Activated naive CD4-positive, alpha-beta T cell treated with anti-CD3 and anti-CD28 coated beads for 36 hours (primary cell): ENCODE results near the gene FBL. TPM values are rescaled to one million over a fixed set of nuclear protein-coding genes. Genes with fewer than 3 reads are reported as not detected.

Experiments
- CTCF ChIA-PET: fragments of 350-600 bp; sonication (Branson Sonifier 250); formaldehyde crosslinking; loops from one replicate; lab custom pipeline; 2021; ENCODE audit warnings: antibody characterized with exemption; lab: Charles Lee
- DNase-seq: peaks from one replicate; pipeline ENCODE4 v3.0.0-alpha.2; 2020
- H3K27ac Mint-ChIP-seq: one replicate; pipeline ENCODE4 v1.8.0; 2021; ENCODE audit warnings: mild to moderate bottlenecking, mixed read lengths
- H3K27me3 Mint-ChIP-seq: one replicate; pipeline ENCODE4 v1.8.0; 2021; ENCODE audit warnings: low read depth, mixed read lengths
- H3K36me3 Mint-ChIP-seq: one replicate; pipeline ENCODE4 v1.8.0; 2021; ENCODE audit warnings: low read depth, mixed read lengths
- H3K4me1 Mint-ChIP-seq: one replicate; pipeline ENCODE4 v1.8.0; 2021; ENCODE audit warnings: low read depth, mixed read lengths
- H3K4me3 Mint-ChIP-seq: one replicate; pipeline ENCODE4 v1.8.0; 2021; ENCODE audit warnings: mild to moderate bottlenecking, moderate library complexity, mixed read lengths
- H3K9me3 Mint-ChIP-seq: one replicate; pipeline ENCODE4 v1.8.0; 2021; ENCODE audit warnings: mixed read lengths
- intact Hi-C: fragments of 100-400 bp; cut with micrococcal nuclease; formaldehyde crosslinking; loops from one replicate; pipeline ENCODE4 v1.15.1; 2023
- total RNA-seq, 2 experiments: library from RNA; stranded (reverse); gene quantifications; one replicate each; pipeline ENCODE4 v1.2.3, GENCODE V29; 2021

FBL gene
- total RNA-seq, 2 experiments from 2014 or later: 742 to 785 TPM

GRCh38 chr19:39848392-39848791 lies 2.2 kb upstream of the FBL start:
- no peaks in the 10 kb centered on the region for H3K9me3 Mint-ChIP-seq
- CTCF ChIA-PET: no interaction called here
- H3K36me3 Mint-ChIP-seq: peaks cover 14% of the 10 kb centered on the region
- H3K4me3 Mint-ChIP-seq: no peak overlapping the region
- peaks cover 20% of the 10 kb centered on the region for H3K4me1 Mint-ChIP-seq
- intact Hi-C loops: loop anchor here (10.0 kb wide), 2 partner anchors 304 to 404 kb away; partner anchors contain the start of genes EID2 and SUPT5H
- no peak for DNase-seq
- H3K27me3 Mint-ChIP-seq: no peaks in the 10 kb centered on the region
- H3K27ac Mint-ChIP-seq: no peak overlapping the region

- H3K9me3 Mint-ChIP-seq: no peaks in the 10 kb centered on the region
- peaks cover 20% of the 10 kb centered on the region for H3K36me3 Mint-ChIP-seq
- H3K27ac Mint-ChIP-seq: no peak overlapping the region
- CTCF ChIA-PET: interaction anchor here (1.0 to 5.9 kb wide), 4 partner anchors 18 to 123 kb away, joined by 3 to 31 read pairs (median 6); partner anchors contain the start of gene PSMC4
- H3K27me3 Mint-ChIP-seq: no peaks in the 10 kb centered on the region
- H3K4me3 Mint-ChIP-seq: no peak overlapping the region
- intact Hi-C loops: loop anchor here (10.0 kb wide), 2 partner anchors 303 to 403 kb away; partner anchors contain the start of genes EID2 and SUPT5H
- H3K4me1 Mint-ChIP-seq: peaks cover 28% of the 10 kb centered on the region
- no peak for DNase-seq
These were observed 1.3 kb upstream of the FBL start for GRCh38 chr19:39847525-39847924.

GRCh38 chr19:39846678-39847486 lies 703 bp upstream of the FBL start:
- Mint-ChIP-seq H3K9me3 (no peaks in the 10 kb centered on the region), H3K36me3 (peaks cover 23% of the 10 kb centered on the region), H3K4me3 (peak overlapping the region; percentile 91), H3K4me1 (peaks cover 32% of the 10 kb centered on the region), H3K27me3 (no peaks in the 10 kb centered on the region), H3K27ac (peak overlapping the region; percentile 88)
- intact Hi-C loops: loop anchor here (1.0 to 10.0 kb wide), 4 partner anchors 11 to 402 kb away; partner anchors contain the start of genes DYRK1B, EID2 and SUPT5H
- DNase-seq: no peak
- CTCF ChIA-PET: interaction anchor here (1.0 to 5.9 kb wide), 6 partner anchors 13 to 295 kb away, joined by 3 to 31 read pairs (median 11); partner anchors contain the start of genes DYRK1B and PSMC4

GRCh38 chr19:39845584-39845932 lies 621 bp downstream of the FBL start:
- Mint-ChIP-seq H3K36me3 (peaks cover 26% of the 10 kb centered on the region), H3K27ac (peak overlapping the region; percentile 88), H3K4me3 (peak overlapping the region; percentile 91), H3K27me3 (no peaks in the 10 kb centered on the region), H3K4me1 (peaks cover 40% of the 10 kb centered on the region), H3K9me3 (no peaks in the 10 kb centered on the region)
- DNase-seq: no peak
- CTCF ChIA-PET: interaction anchor here (0.6 to 5.9 kb wide), 13 partner anchors 12 to 1690 kb away, joined by 3 to 31 read pairs (median 4); partner anchors contain the start of genes DYRK1B and PSMC4
- intact Hi-C loops: loop anchor here (10.0 kb wide), 2 partner anchors 301 to 401 kb away; partner anchors contain the start of genes EID2 and SUPT5H

GRCh38 chr19:39845172-39845571 lies 1.0 kb downstream of the FBL start:
- peaks cover 40% of the 10 kb centered on the region for H3K4me1 Mint-ChIP-seq

GRCh38 chr19:39843919-39844793 lies 2.0 kb downstream of the FBL start:
- intact Hi-C loops: loop anchor here (1.0 to 10.0 kb wide), 4 partner anchors 51 to 399 kb away; partner anchors contain the start of genes EID2 and SUPT5H
- Mint-ChIP-seq H3K27ac (peak overlapping the region; percentile 88), H3K4me1 (peaks cover 44% of the 10 kb centered on the region), H3K27me3 (no peaks in the 10 kb centered on the region), H3K36me3 (peaks cover 35% of the 10 kb centered on the region), H3K9me3 (no peaks in the 10 kb centered on the region), H3K4me3 (peak overlapping the region; percentile 91)
- DNase-seq: peak; percentile 35
- CTCF ChIA-PET: interaction anchor here (0.6 to 5.9 kb wide), 14 partner anchors 11 to 293 kb away, joined by 3 to 31 read pairs (median 4); partner anchors contain the start of genes DYRK1B and PSMC4

More at GRCh38 chr19:39845172-39845571, 1.0 kb downstream of the FBL start:
- Mint-ChIP-seq H3K27ac (peak overlapping the region; percentile 88), H3K36me3 (peaks cover 28% of the 10 kb centered on the region), H3K9me3 (no peaks in the 10 kb centered on the region), H3K27me3 (no peaks in the 10 kb centered on the region), H3K4me3 (peak overlapping the region; percentile 91)
- DNase-seq: peak; percentile 18
- intact Hi-C loops: loop anchor here (10.0 kb wide), 2 partner anchors 300 to 400 kb away; partner anchors contain the start of genes EID2 and SUPT5H
- CTCF ChIA-PET: interaction anchor here (0.6 to 5.9 kb wide), 13 partner anchors 12 to 1689 kb away, joined by 3 to 31 read pairs (median 4); partner anchors contain the start of genes DYRK1B and PSMC4

- Mint-ChIP-seq H3K4me3 (no peak overlapping the region), H3K36me3 (peaks cover 44% of the 10 kb centered on the region), H3K9me3 (no peaks in the 10 kb centered on the region), H3K27me3 (no peaks in the 10 kb centered on the region), H3K27ac (peak overlapping the region; percentile 48), H3K4me1 (peaks cover 44% of the 10 kb centered on the region)
- DNase-seq: no peak
- CTCF ChIA-PET: interaction anchor here (0.6 to 5.9 kb wide), 9 partner anchors 9 to 169 kb away, joined by 3 to 31 read pairs (median 7); partner anchors contain the start of genes DYRK1B and PSMC4
- intact Hi-C loops: loop anchor here (10.0 kb wide), 2 partner anchors 298 to 398 kb away; partner anchors contain the start of genes EID2 and SUPT5H
These were observed 3.3 kb downstream of the FBL start for GRCh38 chr19:39842693-39843435.

GRCh38 chr19:39841041-39841440 lies 5.1 kb downstream of the FBL start:
- H3K27me3 Mint-ChIP-seq: no peaks in the 10 kb centered on the region
- H3K27ac Mint-ChIP-seq: no peak overlapping the region

GRCh38 chr19:39840492-39840891 lies 5.7 kb downstream of the FBL start:
- Mint-ChIP-seq H3K36me3 (peaks cover 52% of the 10 kb centered on the region), H3K4me1 (peaks cover 38% of the 10 kb centered on the region)
- intact Hi-C loops: loop anchor here (10.0 kb wide), 2 partner anchors 296 to 396 kb away; partner anchors contain the start of genes EID2 and SUPT5H

More at GRCh38 chr19:39841041-39841440, 5.1 kb downstream of the FBL start:
- Mint-ChIP-seq H3K4me3 (no peak overlapping the region), H3K9me3 (no peaks in the 10 kb centered on the region), H3K36me3 (peaks cover 54% of the 10 kb centered on the region), H3K4me1 (peaks cover 38% of the 10 kb centered on the region)
- intact Hi-C loops: loop anchor here (10.0 kb wide), 2 partner anchors 296 to 396 kb away; partner anchors contain the start of genes EID2 and SUPT5H
- no peak for DNase-seq
- CTCF ChIA-PET: no interaction called here

GRCh38 chr19:39839678-39840327 lies 6.4 kb downstream of the FBL start:
- Mint-ChIP-seq H3K4me1 (peaks cover 37% of the 10 kb centered on the region), H3K27me3 (no peaks in the 10 kb centered on the region), H3K27ac (peak overlapping the region; percentile 37), H3K36me3 (peaks cover 51% of the 10 kb centered on the region), H3K4me3 (no peak overlapping the region), H3K9me3 (no peaks in the 10 kb centered on the region)
- intact Hi-C loops: loop anchor here (10.0 kb wide), 2 partner anchors 295 to 395 kb away; partner anchors contain the start of genes EID2 and SUPT5H
- CTCF ChIA-PET: no interaction called here
- no peak for DNase-seq

More at GRCh38 chr19:39840492-39840891, 5.7 kb downstream of the FBL start:
- H3K4me3 Mint-ChIP-seq: no peak overlapping the region
- CTCF ChIA-PET: no interaction called here
- peak overlapping the region; percentile 37 for H3K27ac Mint-ChIP-seq
- no peaks in the 10 kb centered on the region for H3K27me3 Mint-ChIP-seq
- no peak for DNase-seq
- no peaks in the 10 kb centered on the region for H3K9me3 Mint-ChIP-seq
